Measurements from ENCODE around the gene PRELID2.

Gene PRELID2

GRCh38 chr5:145834917-145835847, at the start of gene PRELID2:
Gene PRELID2, minus strand, starts transcription at chr5:145835342. Its CDS starts 91 bp downstream, at chr5:145835251.
- H3K36me3 ChIP-seq, result no peaks in the 10 kb centered on the region
- peak within 1 kb of the TSS; percentile 62 to 64 for H3K4me3 ChIP-seq
- peak in 1 of 2 experiments; percentile 5 for TF ChIP-seq CTCF (IDR thresholded peaks at IDR 0.05)
- intact Hi-C loops (cut with DNase I; ENCODE audit: low total_unique reads), result no loop called here
- peaks cover 5 to 47% (median 23%) of the 10 kb centered on the region in 4 donors for H3K4me1 ChIP-seq
- H3K9me3 ChIP-seq, result no peaks in the 10 kb centered on the region
- H3K27ac ChIP-seq, result peak within 1 kb of the TSS; percentile 84 to 86
- no peaks in the 10 kb centered on the region for H3K27me3 ChIP-seq
- peak; percentile 86 to 93 for DNase-seq

GRCh38 chr5:145874765-145875164, 39.6 kb upstream of the PRELID2 start:
- H3K27ac ChIP-seq, result no peak overlapping the region
- no peak overlapping the region for H3K4me3 ChIP-seq
- no peaks in the 10 kb centered on the region for H3K4me1 ChIP-seq
- DNase-seq, result no peak
- intact Hi-C loops (cut with DNase I; ENCODE audit: low total_unique reads), result no loop called here
- H3K36me3 ChIP-seq, result no peaks in the 10 kb centered on the region
- TF ChIP-seq CTCF (IDR thresholded peaks at IDR 0.05), result no peak
- H3K27me3 ChIP-seq, result no peaks in the 10 kb centered on the region
- H3K9me3 ChIP-seq, result no peaks in the 10 kb centered on the region

GRCh38 chr5:145872914-145873313, 37.8 kb upstream of the PRELID2 start, which contains the start of gene GRXCR2:
Gene GRXCR2, minus strand, starts transcription at chr5:145873014. Its CDS starts 46 bp downstream, at chr5:145872968.
- Histone ChIP-seq H3K4me1 (no peaks in the 10 kb centered on the region), H3K36me3 (no peaks in the 10 kb centered on the region), H3K4me3 (no peak within 1 kb of the TSS), H3K9me3 (no peaks in the 10 kb centered on the region), H3K27me3 (no peaks in the 10 kb centered on the region), H3K27ac (no peak within 1 kb of the TSS)
- intact Hi-C loops (cut with DNase I; ENCODE audit: low total_unique reads), result no loop called here
- no peak for TF ChIP-seq CTCF (IDR thresholded peaks at IDR 0.05)
- no peak for DNase-seq

- Histone ChIP-seq H3K36me3 (no peaks in the 10 kb centered on the region), H3K27ac (no peak overlapping the region), H3K9me3 (no peaks in the 10 kb centered on the region), H3K27me3 (no peaks in the 10 kb centered on the region), H3K4me1 (no peaks in the 10 kb centered on the region), H3K4me3 (no peak overlapping the region)
- intact Hi-C loops (cut with DNase I; ENCODE audit: low total_unique reads), result no loop called here
- TF ChIP-seq CTCF (IDR thresholded peaks at IDR 0.05), result no peak
- no peak for DNase-seq
These were observed 37.3 kb upstream of the PRELID2 start for GRCh38 chr5:145872486-145872885.

- Histone ChIP-seq H3K27me3 (peaks cover 0 to 3% of the 10 kb centered on the region in 2 donors), H3K9me3 (no peaks in the 10 kb centered on the region), H3K27ac (no peak overlapping the region), H3K36me3 (no peaks in the 10 kb centered on the region), H3K4me1 (no peaks in the 10 kb centered on the region), H3K4me3 (no peak overlapping the region)
- intact Hi-C loops (cut with DNase I; ENCODE audit: low total_unique reads), result no loop called here
- DNase-seq, result no peak
- TF ChIP-seq CTCF (IDR thresholded peaks at IDR 0.05), result no peak
These were observed 34.6 kb upstream of the PRELID2 start for GRCh38 chr5:145869753-145870152.
